ENCODE measurements around the gene CDH4. TPM values are rescaled to one million over a fixed set of nuclear protein-coding genes. Genes with fewer than 3 reads are reported as not detected.

CDH4 gene
- total and polyA plus RNA-seq, 9 of the 15 experiments (the other 6 are each of a cell fraction or from before 2014, with no cell fraction given) = 0.04 TPM; not detected in 8

DNA sequence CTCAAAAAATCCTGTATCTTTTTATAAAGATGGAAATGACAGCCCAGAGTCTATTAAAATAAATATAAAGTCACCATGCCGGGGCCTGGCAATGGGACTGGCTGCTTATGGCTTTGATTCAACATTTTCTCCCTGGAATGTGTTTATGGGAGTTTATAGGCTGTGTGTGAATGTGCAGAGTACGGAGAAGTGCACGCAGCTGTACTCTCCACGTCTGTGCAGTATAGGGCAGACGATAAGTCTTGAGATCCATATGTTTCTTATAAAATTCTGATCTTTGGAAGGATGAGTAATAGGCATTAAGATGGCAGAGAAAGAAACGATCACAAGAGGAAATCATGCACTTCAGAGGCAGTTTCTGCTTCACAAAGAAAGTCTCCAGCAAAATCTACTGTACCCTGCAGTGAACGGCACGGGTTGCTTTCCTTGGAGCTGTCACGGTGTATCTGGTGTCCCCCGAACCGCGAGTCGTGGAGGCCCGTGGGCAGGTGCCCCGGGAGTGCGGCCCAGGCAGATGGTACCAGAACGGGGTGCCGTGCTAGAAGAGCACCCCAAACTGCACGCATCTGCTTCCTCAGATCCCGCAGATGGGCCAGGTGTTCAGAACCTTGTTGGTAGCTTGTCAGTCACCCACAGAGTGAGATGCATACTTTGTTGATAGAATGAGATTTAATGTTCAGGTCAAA is 431.1 kb downstream of the CDH4 start (continued):
- TF ChIP-seq NCOA4 (IDR thresholded peaks at IDR 0.05; ENCODE audit: partially characterized antibody) (no peak), MYBL2 (IDR thresholded peaks at IDR 0.05; ENCODE audit: low read depth) (no peak), MYBL2 (CRISPR knock-in tag; IDR thresholded peaks at IDR 0.05; ENCODE audit: borderline replicate concordance) (no peak), MEF2D (tag; conservative IDR thresholded peaks at IDR 0.05; ENCODE audit: low read depth) (no peak), ZNF586 (CRISPR knock-in tag; conservative IDR thresholded peaks at IDR 0.05) (no peak)

DNA sequence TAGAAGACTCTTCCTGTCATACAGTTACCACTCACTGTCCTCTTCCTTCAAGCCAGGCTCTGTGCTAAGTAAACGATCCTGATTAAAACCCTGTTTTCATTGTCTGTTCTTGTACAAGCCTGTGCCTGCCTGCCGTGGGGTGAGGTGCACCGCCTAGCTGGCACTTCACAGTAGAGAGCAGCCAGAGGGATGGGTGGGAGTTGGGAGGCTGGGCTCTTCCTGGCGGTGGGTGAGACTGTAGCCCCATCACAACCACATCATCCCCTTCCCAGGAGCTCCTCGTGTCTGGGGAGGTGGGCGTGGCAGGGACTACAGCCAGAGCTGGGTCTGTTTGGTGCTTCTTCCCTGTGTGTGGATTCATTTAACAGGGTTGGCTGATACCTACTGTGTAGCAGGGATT is 431.7 kb downstream of the CDH4 start:
- Histone ChIP-seq H3K9me1 (ENCODE audit: control insufficient read depth, insufficient read depth, low read length) (no peaks in the 10 kb centered on the region), H2AFZ (ENCODE audit: low read depth, low read length) (no peak overlapping the region), H3K9me3 (replicated peaks; ENCODE audit: control insufficient read depth, insufficient read depth, low read depth, low read length) (no peaks in the 10 kb centered on the region; the same call in 1 of the 2 replicates), H3K27ac (ENCODE audit: extremely low read depth, low read depth, low read length) (no peak overlapping the region), H3K9ac (ENCODE audit: insufficient read depth in 1 of 2, low read depth in 2 of 2, low read length in 2 of 2) (no peak overlapping the region), H3K79me2 (ENCODE audit: control insufficient read depth, insufficient read depth, low read length) (no peaks in the 10 kb centered on the region), H4K20me1 (replicated peaks; ENCODE audit: control insufficient read depth, insufficient read depth, low read length) (no peaks in the 10 kb centered on the region; the same call in 1 of the 2 replicates), H3K36me3 (ENCODE audit: control insufficient read depth, insufficient read depth, low read length) (no peaks in the 10 kb centered on the region), H3K4me2 (ENCODE audit: insufficient read depth, low read length) (no peak overlapping the region), H3K27me3 (ENCODE audit: control insufficient read depth in 2 of 2, insufficient read depth in 2 of 2, low read length in 2 of 2) (peaks cover 16 to 44% of the 10 kb centered on the region in 2 experiments; a peak in 4 of 5 replicates), H3K4me3 (no peak overlapping the region), H3K4me1 (replicated peaks in 1 of 2; ENCODE audit: control insufficient read depth in 2 of 2, insufficient read depth in 2 of 2, low read length in 2 of 2) (no peaks in the 10 kb centered on the region)
- intact Hi-C loops (cut with micrococcal nuclease) (no loop called here), in situ Hi-C loops (cut with MboI) (no loop called here)
- WGBS (ENCODE audit: insufficient coverage, low coverage, missing lambda C conversion rate) = 0% methylated on average over 6 of the region's 6 CpGs
- FAIRE-seq (no peak), DNase-seq (ENCODE audit: extremely low read depth in 1 of 4, low spot score in 3 of 4) (no peak), ATAC-seq (no peak)
- POLR2A ChIA-PET = interaction anchor here (0.6 kb wide), 1 partner anchor 107 kb away, joined by 3 read pairs; no protein-coding TSS in a partner anchor
- CTCF ChIA-PET (ENCODE audit: low intra/inter-chr PET ratio) = no interaction called here
- no TSS peak for BruUV-seq (replicated peaks)
- TF ChIP-seq EP400 (IDR thresholded peaks at IDR 0.05) (no peak), ZNF311 (CRISPR knock-in tag; IDR thresholded peaks at IDR 0.05) (no peak), ZEB2 (IDR thresholded peaks at IDR 0.05) (no peak)
- TF ChIP-seq, protein P1, sequence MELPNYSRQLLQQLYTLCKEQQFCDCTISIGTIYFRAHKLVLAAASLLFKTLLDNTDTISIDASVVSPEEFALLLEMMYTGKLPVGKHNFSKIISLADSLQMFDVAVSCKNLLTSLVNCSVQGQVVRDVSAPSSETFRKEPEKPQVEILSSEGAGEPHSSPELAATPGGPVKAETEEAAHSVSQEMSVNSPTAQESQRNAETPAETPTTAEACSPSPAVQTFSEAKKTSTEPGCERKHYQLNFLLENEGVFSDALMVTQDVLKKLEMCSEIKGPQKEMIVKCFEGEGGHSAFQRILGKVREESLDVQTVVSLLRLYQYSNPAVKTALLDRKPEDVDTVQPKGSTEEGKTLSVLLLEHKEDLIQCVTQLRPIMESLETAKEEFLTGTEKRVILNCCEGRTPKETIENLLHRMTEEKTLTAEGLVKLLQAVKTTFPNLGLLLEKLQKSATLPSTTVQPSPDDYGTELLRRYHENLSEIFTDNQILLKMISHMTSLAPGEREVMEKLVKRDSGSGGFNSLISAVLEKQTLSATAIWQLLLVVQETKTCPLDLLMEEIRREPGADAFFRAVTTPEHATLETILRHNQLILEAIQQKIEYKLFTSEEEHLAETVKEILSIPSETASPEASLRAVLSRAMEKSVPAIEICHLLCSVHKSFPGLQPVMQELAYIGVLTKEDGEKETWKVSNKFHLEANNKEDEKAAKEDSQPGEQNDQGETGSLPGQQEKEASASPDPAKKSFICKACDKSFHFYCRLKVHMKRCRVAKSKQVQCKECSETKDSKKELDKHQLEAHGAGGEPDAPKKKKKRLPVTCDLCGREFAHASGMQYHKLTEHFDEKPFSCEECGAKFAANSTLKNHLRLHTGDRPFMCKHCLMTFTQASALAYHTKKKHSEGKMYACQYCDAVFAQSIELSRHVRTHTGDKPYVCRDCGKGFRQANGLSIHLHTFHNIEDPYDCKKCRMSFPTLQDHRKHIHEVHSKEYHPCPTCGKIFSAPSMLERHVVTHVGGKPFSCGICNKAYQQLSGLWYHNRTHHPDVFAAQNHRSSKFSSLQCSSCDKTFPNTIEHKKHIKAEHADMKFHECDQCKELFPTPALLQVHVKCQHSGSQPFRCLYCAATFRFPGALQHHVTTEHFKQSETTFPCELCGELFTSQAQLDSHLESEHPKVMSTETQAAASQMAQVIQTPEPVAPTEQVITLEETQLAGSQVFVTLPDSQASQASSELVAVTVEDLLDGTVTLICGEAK (IDR thresholded peaks at IDR 0.05) = no peak
- TF ChIP-seq, protein P1 (CRISPR knock-in tag; IDR thresholded peaks at IDR 0.05) = no peak
- TF ChIP-seq, protein P2, sequence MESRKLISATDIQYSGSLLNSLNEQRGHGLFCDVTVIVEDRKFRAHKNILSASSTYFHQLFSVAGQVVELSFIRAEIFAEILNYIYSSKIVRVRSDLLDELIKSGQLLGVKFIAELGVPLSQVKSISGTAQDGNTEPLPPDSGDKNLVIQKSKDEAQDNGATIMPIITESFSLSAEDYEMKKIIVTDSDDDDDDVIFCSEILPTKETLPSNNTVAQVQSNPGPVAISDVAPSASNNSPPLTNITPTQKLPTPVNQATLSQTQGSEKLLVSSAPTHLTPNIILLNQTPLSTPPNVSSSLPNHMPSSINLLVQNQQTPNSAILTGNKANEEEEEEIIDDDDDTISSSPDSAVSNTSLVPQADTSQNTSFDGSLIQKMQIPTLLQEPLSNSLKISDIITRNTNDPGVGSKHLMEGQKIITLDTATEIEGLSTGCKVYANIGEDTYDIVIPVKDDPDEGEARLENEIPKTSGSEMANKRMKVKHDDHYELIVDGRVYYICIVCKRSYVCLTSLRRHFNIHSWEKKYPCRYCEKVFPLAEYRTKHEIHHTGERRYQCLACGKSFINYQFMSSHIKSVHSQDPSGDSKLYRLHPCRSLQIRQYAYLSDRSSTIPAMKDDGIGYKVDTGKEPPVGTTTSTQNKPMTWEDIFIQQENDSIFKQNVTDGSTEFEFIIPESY (CRISPR knock-in tag; IDR thresholded peaks at IDR 0.05) = no peak
